Measurements from ENCODE around the gene RC3H1. TPM values are rescaled to one million over a fixed set of nuclear protein-coding genes. Genes with fewer than 3 reads are reported as not detected.

Gene RC3H1
- total and polyA plus RNA-seq, 9 of the 15 experiments (the other 6 are each of a cell fraction or from before 2014, with no cell fraction given), result 2.4 to 31.7 (median 12.4) TPM

DNA sequence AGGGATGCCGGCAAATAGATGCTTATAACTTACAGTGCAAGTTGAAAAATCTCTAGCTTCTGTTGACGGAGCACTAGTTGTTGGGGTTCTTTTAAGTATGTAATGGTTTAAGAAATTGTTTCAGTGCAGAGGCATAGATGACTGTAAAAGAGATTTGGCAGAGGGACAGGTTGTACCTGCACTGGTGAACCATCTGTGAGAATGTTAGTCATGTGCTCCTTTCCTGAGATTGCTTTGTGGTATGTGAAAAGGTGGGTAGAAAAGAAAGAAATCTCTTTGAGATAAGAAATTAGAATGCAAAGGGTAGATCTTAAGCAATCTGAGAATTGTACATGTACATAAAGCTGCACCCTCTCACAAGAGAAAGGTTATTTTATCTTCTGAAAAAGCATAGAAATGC lies 134.5 kb downstream of the RC3H1 start:
- DNase-seq (ENCODE audit: extremely low read depth in 1 of 4, low spot score in 3 of 4), result no peak
- H3K79me2 ChIP-seq (ENCODE audit: control insufficient read depth, insufficient read depth, low read length), result no peaks in the 10 kb centered on the region
- ChIA-PET CTCF (ENCODE audit: low intra/inter-chr PET ratio) (no interaction called here), POLR2A (interaction anchor here (0.7 to 2.9 kb wide), 2 partner anchors 17 to 20 kb away, joined by 3 to 26 read pairs; partner anchors contain the start of genes GAS5 and ZBTB37)
- no peak overlapping the region for H2AFZ ChIP-seq (ENCODE audit: low read depth, low read length)
- no TSS peak for BruUV-seq (replicated peaks)
- no peaks in the 10 kb centered on the region for H3K4me1 ChIP-seq (replicated peaks in 1 of 2; ENCODE audit: control insufficient read depth in 2 of 2, insufficient read depth in 2 of 2, low read length in 2 of 2)
- ATAC-seq, result no peak
- H4K20me1 ChIP-seq (replicated peaks; ENCODE audit: control insufficient read depth, insufficient read depth, low read length), result no peaks in the 10 kb centered on the region
- no peak overlapping the region for H3K27ac ChIP-seq (ENCODE audit: extremely low read depth, low read depth, low read length)
- no peaks in the 10 kb centered on the region for H3K27me3 ChIP-seq (ENCODE audit: control insufficient read depth in 2 of 2, insufficient read depth in 2 of 2, low read length in 2 of 2)
- TF ChIP-seq CBFA2T3 (IDR thresholded peaks at IDR 0.05), result no peak
- TF ChIP-seq MCM2 (IDR thresholded peaks at IDR 0.05; ENCODE audit: low read depth), result no peak
- TF ChIP-seq DDX20 (tag; IDR thresholded peaks at IDR 0.05; ENCODE audit: low read depth), result no peak
- H3K4me3 ChIP-seq, result no peak overlapping the region
- FAIRE-seq, result no peak
- in situ Hi-C loops (cut with MboI), result no loop called here
- H3K4me2 ChIP-seq (ENCODE audit: insufficient read depth, low read length), result no peak overlapping the region
- H3K9ac ChIP-seq (ENCODE audit: insufficient read depth in 1 of 2, low read depth in 2 of 2, low read length in 2 of 2), result no peak overlapping the region
- peaks cover 14% of the 10 kb centered on the region; the same call in 2 of the 3 replicates for H3K36me3 ChIP-seq (ENCODE audit: control insufficient read depth, insufficient read depth, low read length)
- WGBS (ENCODE audit: insufficient coverage, low coverage, missing lambda C conversion rate), result 83% methylated on average over 2 of the region's 2 CpGs
- H3K9me1 ChIP-seq (ENCODE audit: control insufficient read depth, insufficient read depth, low read length), result no peaks in the 10 kb centered on the region
- no peaks in the 10 kb centered on the region for H3K9me3 ChIP-seq (replicated peaks; ENCODE audit: control insufficient read depth, insufficient read depth, low read depth, low read length)
- intact Hi-C loops (cut with micrococcal nuclease), result no loop called here

DNA sequence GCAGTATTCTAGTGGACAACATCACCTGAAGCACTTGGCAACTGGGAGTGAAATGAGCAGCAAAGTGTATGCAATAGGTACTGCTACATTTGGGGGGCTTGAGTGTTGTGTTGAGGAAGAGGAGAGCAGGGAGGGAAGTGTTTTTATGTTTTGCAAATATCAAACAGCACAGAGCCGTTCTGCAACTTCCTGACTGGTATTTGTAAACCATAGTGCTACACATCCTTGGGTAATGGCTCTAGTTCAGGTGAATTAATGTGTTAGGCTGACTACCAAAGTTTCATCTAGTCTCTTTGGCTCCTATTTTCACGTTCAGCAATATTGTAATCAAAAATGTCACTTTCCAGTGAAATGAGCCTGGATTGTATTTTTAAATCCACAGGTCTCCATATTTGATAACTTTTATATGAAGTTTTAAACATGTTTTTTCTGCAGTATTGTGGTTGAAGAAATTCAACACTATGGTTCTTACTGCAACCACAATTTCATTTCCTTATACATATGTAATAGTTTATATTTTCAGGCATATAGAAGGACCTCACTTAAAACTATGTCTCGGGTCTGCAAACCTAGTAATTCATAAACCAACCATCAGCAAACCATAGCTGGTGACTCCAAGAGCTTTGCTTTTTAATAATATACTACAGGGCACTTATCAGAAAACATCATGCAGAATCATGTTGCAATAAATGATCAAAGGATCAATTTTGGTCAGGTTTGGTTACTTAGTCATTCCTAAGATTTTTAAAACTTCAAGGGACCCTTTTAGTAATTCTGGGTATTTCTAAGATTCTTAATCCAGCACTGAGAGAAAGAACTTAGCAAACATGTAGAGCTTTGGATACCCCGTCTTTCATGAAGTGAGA lies 135.2 kb downstream of the RC3H1 start:
- intact Hi-C loops (cut with micrococcal nuclease) (no loop called here), in situ Hi-C loops (cut with MboI) (no loop called here)
- H3K4me3 ChIP-seq, result no peak overlapping the region
- H3K4me1 ChIP-seq (replicated peaks in 1 of 2; ENCODE audit: control insufficient read depth in 2 of 2, insufficient read depth in 2 of 2, low read length in 2 of 2), result no peaks in the 10 kb centered on the region
- H3K27me3 ChIP-seq (ENCODE audit: control insufficient read depth in 2 of 2, insufficient read depth in 2 of 2, low read length in 2 of 2), result no peaks in the 10 kb centered on the region
- no peaks in the 10 kb centered on the region for H4K20me1 ChIP-seq (replicated peaks; ENCODE audit: control insufficient read depth, insufficient read depth, low read length)
- ChIA-PET CTCF (ENCODE audit: low intra/inter-chr PET ratio) (no interaction called here), POLR2A (interaction anchor here (0.7 to 2.9 kb wide), 2 partner anchors 18 to 19 kb away, joined by 3 to 26 read pairs; partner anchors contain the start of genes GAS5 and ZBTB37)
- no peak overlapping the region for H3K9ac ChIP-seq (ENCODE audit: insufficient read depth in 1 of 2, low read depth in 2 of 2, low read length in 2 of 2)
- 70% methylated on average over 4 of the region's 4 CpGs for WGBS (ENCODE audit: insufficient coverage, low coverage, missing lambda C conversion rate)
- no TSS peak for BruUV-seq (replicated peaks)
- H2AFZ ChIP-seq (ENCODE audit: low read depth, low read length), result no peak overlapping the region
- FAIRE-seq, result no peak
- H3K4me2 ChIP-seq (ENCODE audit: insufficient read depth, low read length), result no peak overlapping the region
- no peak overlapping the region for H3K27ac ChIP-seq (ENCODE audit: extremely low read depth, low read depth, low read length)
- H3K79me2 ChIP-seq (ENCODE audit: control insufficient read depth, insufficient read depth, low read length), result no peaks in the 10 kb centered on the region
- ATAC-seq, result no peak
- DNase-seq (ENCODE audit: extremely low read depth in 1 of 4, low spot score in 3 of 4), result no peak
- H3K36me3 ChIP-seq (ENCODE audit: control insufficient read depth, insufficient read depth, low read length), result peaks cover 14% of the 10 kb centered on the region; the same call in 2 of the 3 replicates
- H3K9me1 ChIP-seq (ENCODE audit: control insufficient read depth, insufficient read depth, low read length), result no peaks in the 10 kb centered on the region
- no peaks in the 10 kb centered on the region for H3K9me3 ChIP-seq (replicated peaks; ENCODE audit: control insufficient read depth, insufficient read depth, low read depth, low read length)
- TF ChIP-seq TCF3 (CRISPR knock-in tag; IDR thresholded peaks at IDR 0.05), result no peak
- TF ChIP-seq, protein P1, sequence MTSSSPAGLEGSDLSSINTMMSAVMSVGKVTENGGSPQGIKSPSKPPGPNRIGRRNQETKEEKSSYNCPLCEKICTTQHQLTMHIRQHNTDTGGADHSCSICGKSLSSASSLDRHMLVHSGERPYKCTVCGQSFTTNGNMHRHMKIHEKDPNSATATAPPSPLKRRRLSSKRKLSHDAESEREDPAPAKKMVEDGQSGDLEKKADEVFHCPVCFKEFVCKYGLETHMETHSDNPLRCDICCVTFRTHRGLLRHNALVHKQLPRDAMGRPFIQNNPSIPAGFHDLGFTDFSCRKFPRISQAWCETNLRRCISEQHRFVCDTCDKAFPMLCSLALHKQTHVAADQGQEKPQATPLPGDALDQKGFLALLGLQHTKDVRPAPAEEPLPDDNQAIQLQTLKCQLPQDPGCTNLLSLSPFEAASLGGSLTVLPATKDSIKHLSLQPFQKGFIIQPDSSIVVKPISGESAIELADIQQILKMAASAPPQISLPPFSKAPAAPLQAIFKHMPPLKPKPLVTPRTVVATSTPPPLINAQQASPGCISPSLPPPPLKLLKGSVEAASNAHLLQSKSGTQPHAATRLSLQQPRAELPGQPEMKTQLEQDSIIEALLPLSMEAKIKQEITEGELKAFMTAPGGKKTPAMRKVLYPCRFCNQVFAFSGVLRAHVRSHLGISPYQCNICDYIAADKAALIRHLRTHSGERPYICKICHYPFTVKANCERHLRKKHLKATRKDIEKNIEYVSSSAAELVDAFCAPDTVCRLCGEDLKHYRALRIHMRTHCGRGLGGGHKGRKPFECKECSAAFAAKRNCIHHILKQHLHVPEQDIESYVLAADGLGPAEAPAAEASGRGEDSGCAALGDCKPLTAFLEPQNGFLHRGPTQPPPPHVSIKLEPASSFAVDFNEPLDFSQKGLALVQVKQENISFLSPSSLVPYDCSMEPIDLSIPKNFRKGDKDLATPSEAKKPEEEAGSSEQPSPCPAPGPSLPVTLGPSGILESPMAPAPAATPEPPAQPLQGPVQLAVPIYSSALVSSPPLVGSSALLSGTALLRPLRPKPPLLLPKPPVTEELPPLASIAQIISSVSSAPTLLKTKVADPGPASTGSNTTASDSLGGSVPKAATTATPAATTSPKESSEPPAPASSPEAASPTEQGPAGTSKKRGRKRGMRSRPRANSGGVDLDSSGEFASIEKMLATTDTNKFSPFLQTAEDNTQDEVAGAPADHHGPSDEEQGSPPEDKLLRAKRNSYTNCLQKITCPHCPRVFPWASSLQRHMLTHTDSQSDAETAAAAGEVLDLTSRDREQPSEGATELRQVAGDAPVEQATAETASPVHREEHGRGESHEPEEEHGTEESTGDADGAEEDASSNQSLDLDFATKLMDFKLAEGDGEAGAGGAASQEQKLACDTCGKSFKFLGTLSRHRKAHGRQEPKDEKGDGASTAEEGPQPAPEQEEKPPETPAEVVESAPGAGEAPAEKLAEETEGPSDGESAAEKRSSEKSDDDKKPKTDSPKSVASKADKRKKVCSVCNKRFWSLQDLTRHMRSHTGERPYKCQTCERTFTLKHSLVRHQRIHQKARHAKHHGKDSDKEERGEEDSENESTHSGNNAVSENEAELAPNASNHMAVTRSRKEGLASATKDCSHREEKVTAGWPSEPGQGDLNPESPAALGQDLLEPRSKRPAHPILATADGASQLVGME (CRISPR knock-in tag; IDR thresholded peaks at IDR 0.05), result no peak
- no peak for TF ChIP-seq CHCHD3 (CRISPR knock-in tag; IDR thresholded peaks at IDR 0.05)
- TF ChIP-seq CREBBP (IDR thresholded peaks at IDR 0.05; ENCODE audit: low read depth, low read length), result no peak
- TF ChIP-seq, protein P2, sequence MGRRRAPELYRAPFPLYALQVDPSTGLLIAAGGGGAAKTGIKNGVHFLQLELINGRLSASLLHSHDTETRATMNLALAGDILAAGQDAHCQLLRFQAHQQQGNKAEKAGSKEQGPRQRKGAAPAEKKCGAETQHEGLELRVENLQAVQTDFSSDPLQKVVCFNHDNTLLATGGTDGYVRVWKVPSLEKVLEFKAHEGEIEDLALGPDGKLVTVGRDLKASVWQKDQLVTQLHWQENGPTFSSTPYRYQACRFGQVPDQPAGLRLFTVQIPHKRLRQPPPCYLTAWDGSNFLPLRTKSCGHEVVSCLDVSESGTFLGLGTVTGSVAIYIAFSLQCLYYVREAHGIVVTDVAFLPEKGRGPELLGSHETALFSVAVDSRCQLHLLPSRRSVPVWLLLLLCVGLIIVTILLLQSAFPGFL (CRISPR knock-in tag; IDR thresholded peaks at IDR 0.05), result no peak

Data from K562 (cell line).